H1 (cell line): Measurements from ENCODE around the gene RASAL1.

Source experiments
- BCL11A ChIP-seq, 2 experiments: IDR thresholded peaks; one replicate each; pipeline ENCODE4 v1.6.1; 2011; ENCODE audit warnings: low read depth in 2 of 2, low read length in 2 of 2, mild to moderate bottlenecking in 2 of 2
- EZH2 ChIP-seq: fragments of 200-600 bp; sonication (generic); IDR thresholded peaks from 2 replicates; pipeline ENCODE4 v1.7.1; 2012; ENCODE audit warnings: low read depth, mild to moderate bottlenecking, moderate library complexity, low read length, inconsistent platforms; ENCODE audit not compliant: severe bottlenecking
- GABPA ChIP-seq: IDR thresholded peaks from 2 replicates; pipeline ENCODE4 v1.6.1; 2011; ENCODE audit warnings: mild to moderate bottlenecking, low read length, moderate library complexity, borderline replicate concordance; ENCODE audit not compliant: insufficient read depth
- KDM1A ChIP-seq: fragments of 200-600, 300-600 bp; sonication (generic); IDR thresholded peaks from 2 replicates; pipeline ENCODE4 v1.7.1; 2016; ENCODE audit warnings: mild to moderate bottlenecking, low read length, borderline replicate concordance
- RBBP5 ChIP-seq: IDR thresholded peaks from 2 replicates; pipeline ENCODE4 v1.7.1; 2012; ENCODE audit warnings: low read depth, mild to moderate bottlenecking, inconsistent platforms, low read length, moderate library complexity, borderline replicate concordance
- SP2 ChIP-seq: IDR thresholded peaks from 2 replicates; pipeline ENCODE4 v1.6.1; 2012; ENCODE audit warnings: mild to moderate bottlenecking, low read length, inconsistent platforms
- TAF1 ChIP-seq: IDR thresholded peaks from 2 replicates; pipeline ENCODE4 v1.6.1; 2011; ENCODE audit warnings: mild to moderate bottlenecking, low read depth, low read length
- TF ChIP-seq, protein P1 (sequence below), 3 experiments: IDR thresholded peaks; 1 replicate in 2 of 3; 2 replicates in 1 of 3; pipeline versions ENCODE4 v1.5.1 to v1.6.1; 2011; ENCODE audit warnings: low read length in 3 of 3, mild to moderate bottlenecking in 3 of 3, inconsistent platforms in 2 of 3, low read depth in 1 of 3, moderate library complexity in 1 of 3; ENCODE audit not compliant: insufficient read depth in 1 of 3; ENCODE audit errors: control extremely low read depth in 1 of 3
- TF ChIP-seq, protein P2 (sequence below): IDR thresholded peaks from 2 replicates; pipeline ENCODE4 v1.6.1; 2011; ENCODE audit warnings: low read length, improper control_type of control experiment
- TF ChIP-seq, protein P3 (sequence below): IDR thresholded peaks from 2 replicates; pipeline ENCODE4 v1.6.1; 2011; ENCODE audit warnings: low read depth, mild to moderate bottlenecking, low read length; ENCODE audit not compliant: insufficient read depth

DNA sequence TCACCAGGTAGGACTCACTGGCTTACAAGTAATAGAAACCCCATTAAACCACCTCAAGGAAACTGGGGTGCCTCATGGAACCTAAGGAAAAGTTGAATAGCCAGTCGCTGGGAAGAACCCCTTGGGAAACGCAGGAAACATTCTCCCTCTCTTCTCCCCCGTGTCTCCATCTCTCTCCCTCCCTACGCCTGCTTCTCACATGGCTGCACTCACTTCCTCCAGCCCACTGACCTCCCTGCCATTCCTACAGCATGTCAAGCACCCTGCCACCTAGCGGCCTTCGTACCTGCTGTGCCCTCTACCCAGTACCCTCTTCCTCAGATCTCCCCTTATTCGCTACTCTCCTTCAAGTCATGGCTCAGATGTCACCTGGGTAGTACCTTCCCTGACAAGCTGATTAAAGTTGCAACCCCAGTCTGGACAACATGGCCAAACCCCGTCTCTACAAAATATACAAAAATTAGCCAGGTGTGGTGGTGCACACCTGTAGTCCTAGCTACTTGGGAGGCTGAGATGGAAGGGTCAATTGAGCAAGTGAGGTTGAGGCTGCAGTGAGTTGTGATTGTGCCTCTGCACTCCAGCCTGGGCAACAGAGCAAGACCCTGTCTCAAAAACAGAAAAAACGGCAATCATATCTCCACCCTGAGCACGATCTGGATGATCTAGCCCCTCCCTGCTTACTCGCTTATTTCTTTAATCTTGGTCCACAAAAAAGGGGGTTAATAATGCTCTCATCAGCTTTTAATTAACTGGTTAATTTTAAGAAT lies 85.4 kb downstream of the RASAL1 start:
- TF ChIP-seq, protein P1, sequence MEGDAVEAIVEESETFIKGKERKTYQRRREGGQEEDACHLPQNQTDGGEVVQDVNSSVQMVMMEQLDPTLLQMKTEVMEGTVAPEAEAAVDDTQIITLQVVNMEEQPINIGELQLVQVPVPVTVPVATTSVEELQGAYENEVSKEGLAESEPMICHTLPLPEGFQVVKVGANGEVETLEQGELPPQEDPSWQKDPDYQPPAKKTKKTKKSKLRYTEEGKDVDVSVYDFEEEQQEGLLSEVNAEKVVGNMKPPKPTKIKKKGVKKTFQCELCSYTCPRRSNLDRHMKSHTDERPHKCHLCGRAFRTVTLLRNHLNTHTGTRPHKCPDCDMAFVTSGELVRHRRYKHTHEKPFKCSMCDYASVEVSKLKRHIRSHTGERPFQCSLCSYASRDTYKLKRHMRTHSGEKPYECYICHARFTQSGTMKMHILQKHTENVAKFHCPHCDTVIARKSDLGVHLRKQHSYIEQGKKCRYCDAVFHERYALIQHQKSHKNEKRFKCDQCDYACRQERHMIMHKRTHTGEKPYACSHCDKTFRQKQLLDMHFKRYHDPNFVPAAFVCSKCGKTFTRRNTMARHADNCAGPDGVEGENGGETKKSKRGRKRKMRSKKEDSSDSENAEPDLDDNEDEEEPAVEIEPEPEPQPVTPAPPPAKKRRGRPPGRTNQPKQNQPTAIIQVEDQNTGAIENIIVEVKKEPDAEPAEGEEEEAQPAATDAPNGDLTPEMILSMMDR (IDR thresholded peaks at IDR 0.05; ENCODE audit: control extremely low read depth in 1 of 3, insufficient read depth in 1 of 3, low read depth in 1 of 3, low read length in 3 of 3): peak; percentile 70 to 91 (median 89)
- TF ChIP-seq SP2: no peak
- no peak for TF ChIP-seq BCL11A (IDR thresholded peaks at IDR 0.05; ENCODE audit: low read depth in 2 of 2, low read length in 2 of 2)
- TF ChIP-seq, protein P2, sequence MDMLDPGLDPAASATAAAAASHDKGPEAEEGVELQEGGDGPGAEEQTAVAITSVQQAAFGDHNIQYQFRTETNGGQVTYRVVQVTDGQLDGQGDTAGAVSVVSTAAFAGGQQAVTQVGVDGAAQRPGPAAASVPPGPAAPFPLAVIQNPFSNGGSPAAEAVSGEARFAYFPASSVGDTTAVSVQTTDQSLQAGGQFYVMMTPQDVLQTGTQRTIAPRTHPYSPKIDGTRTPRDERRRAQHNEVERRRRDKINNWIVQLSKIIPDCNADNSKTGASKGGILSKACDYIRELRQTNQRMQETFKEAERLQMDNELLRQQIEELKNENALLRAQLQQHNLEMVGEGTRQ: no peak
- TF ChIP-seq EZH2: no peak
- TF ChIP-seq GABPA: no peak
- TF ChIP-seq TAF1: no peak
- TF ChIP-seq RBBP5: no peak
- TF ChIP-seq KDM1A: peak; percentile 58; the same call in 1 of the 2 replicates
- TF ChIP-seq, protein P3, sequence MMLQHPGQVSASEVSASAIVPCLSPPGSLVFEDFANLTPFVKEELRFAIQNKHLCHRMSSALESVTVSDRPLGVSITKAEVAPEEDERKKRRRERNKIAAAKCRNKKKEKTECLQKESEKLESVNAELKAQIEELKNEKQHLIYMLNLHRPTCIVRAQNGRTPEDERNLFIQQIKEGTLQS: no peak
